ENCODE measurements around the gene RRP1. TPM values are rescaled to one million over a fixed set of nuclear protein-coding genes. Genes with fewer than 3 reads are reported as not detected.

Gene RRP1
- total RNA-seq, 1 experiment from 2014 or later, result 76.7 TPM

- Histone ChIP-seq H2BK20ac (ENCODE audit: low read depth, low read length, poor library complexity, severe bottlenecking) (no peak within 1 kb of the TSS), H3K4me1 (ENCODE audit: insufficient read depth, low read length) (peaks cover 6% of the 10 kb centered on the region; the same call in 1 of the 2 replicates), H4K91ac (ENCODE audit: insufficient read length, low read depth, low read length) (no peak within 1 kb of the TSS), H2BK120ac (ENCODE audit: low read depth, low read length, poor library complexity, severe bottlenecking) (peak within 1 kb of the TSS; percentile 61), H3K23me2 (ENCODE audit: insufficient read length, low read depth, low read length, poor library complexity, severe bottlenecking) (no peaks in the 10 kb centered on the region), H3K9ac (ENCODE audit: extremely low read depth, insufficient read length, low read length) (peak within 1 kb of the TSS; percentile 36), H3K23ac (ENCODE audit: insufficient read length, low read depth, low read length) (no peak within 1 kb of the TSS), H4K8ac (replicated peaks; ENCODE audit: insufficient read length, low read depth, low read length) (no peak within 1 kb of the TSS), H4K20me1 (ENCODE audit: control insufficient read depth, insufficient read depth, insufficient read length) (no peaks in the 10 kb centered on the region), H2BK12ac (ENCODE audit: insufficient read length, low read depth, low read length) (no peak within 1 kb of the TSS), H3K27ac (ENCODE audit: insufficient read length, low read depth, low read length) (no peak within 1 kb of the TSS), H3K18ac (ENCODE audit: insufficient read length, low read depth, low read length) (peak within 1 kb of the TSS; percentile 49), H3K79me1 (ENCODE audit: insufficient read depth, low read depth, low read length, poor library complexity, severe bottlenecking) (no peaks in the 10 kb centered on the region), H2AK5ac (ENCODE audit: insufficient read length, low read length) (no peak within 1 kb of the TSS), H3K56ac (ENCODE audit: insufficient read length, low read depth, low read length) (no peak within 1 kb of the TSS), H3K4me2 (ENCODE audit: insufficient read depth, insufficient read length, low read length) (peak within 1 kb of the TSS; percentile 68), H3K27me3 (ENCODE audit: insufficient read depth, low read length) (no peaks in the 10 kb centered on the region), H3K4ac (ENCODE audit: low read depth, low read length) (no peak within 1 kb of the TSS), H3K14ac (ENCODE audit: insufficient read depth, low read length) (peak within 1 kb of the TSS; percentile 48; the same call in 1 of the 2 replicates), H2AFZ (ENCODE audit: low read length) (no peak within 1 kb of the TSS), H4K5ac (ENCODE audit: insufficient read length, low read depth, low read length) (no peak within 1 kb of the TSS), H2BK15ac (ENCODE audit: low read depth, low read length) (no peak within 1 kb of the TSS), H3K79me2 (ENCODE audit: insufficient read depth, low read length) (no peaks in the 10 kb centered on the region; the same call in 1 of the 2 replicates), H3T11ph (ENCODE audit: low read length) (no peak within 1 kb of the TSS), H3K9me3 (ENCODE audit: control insufficient read depth, low read depth, low read length) (no peaks in the 10 kb centered on the region), H2BK5ac (ENCODE audit: insufficient read length, low read length) (no peak within 1 kb of the TSS)
- peak within 1 kb of the TSS; percentile 91 to 93 for H3K4me3 Mint-ChIP-seq
- H3K36me3 Mint-ChIP-seq (ENCODE audit: insufficient read depth in 1 of 3, low read depth in 3 of 3), result peaks cover 10 to 20% (median 18%) of the 10 kb centered on the region in 3 experiments; a peak in 6 of 7 replicates
- no CpG with 5 or more reads among the region's 71 CpGs for WGBS (ENCODE audit: extremely low coverage, insufficient read length, low lambda C conversion rate)
- H3K27ac Mint-ChIP-seq, result peak within 1 kb of the TSS in 2 of 3 experiments; percentile 12 to 75; a peak in 1 of 7 replicates
- DNase-seq, result peak; percentile 88
- TF ChIP-seq CTCF (conservative IDR thresholded peaks at IDR 0.05), result no peak
- no peaks in the 10 kb centered on the region; a peak in 1 of 5 replicates for H3K9me3 Mint-ChIP-seq
- peaks cover 43 to 48% of the 10 kb centered on the region in 2 experiments for H3K4me1 Mint-ChIP-seq
- peaks cover 1% of the 10 kb centered on the region for H3K27me3 Mint-ChIP-seq (ENCODE audit: low read depth)
Observed at GRCh38 chr21:43775795-43776430, 13.5 kb upstream of the RRP1 start, which contains the start of gene CSTB. Gene CSTB (minus strand): TSS chr21:43776308. CDS start chr21:43776269, 39 bp downstream.

Measured in H9 (cell line).